ENCODE results near the gene TREML1.
"Not testable (repeated sequence)": the region's sequence is repeated elsewhere in the genome, so short reads cannot be mapped to it uniquely, and the experiment has no call there.

TREML1 gene, protein sequence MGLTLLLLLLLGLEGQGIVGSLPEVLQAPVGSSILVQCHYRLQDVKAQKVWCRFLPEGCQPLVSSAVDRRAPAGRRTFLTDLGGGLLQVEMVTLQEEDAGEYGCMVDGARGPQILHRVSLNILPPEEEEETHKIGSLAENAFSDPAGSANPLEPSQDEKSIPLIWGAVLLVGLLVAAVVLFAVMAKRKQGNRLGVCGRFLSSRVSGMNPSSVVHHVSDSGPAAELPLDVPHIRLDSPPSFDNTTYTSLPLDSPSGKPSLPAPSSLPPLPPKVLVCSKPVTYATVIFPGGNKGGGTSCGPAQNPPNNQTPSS

DNA sequence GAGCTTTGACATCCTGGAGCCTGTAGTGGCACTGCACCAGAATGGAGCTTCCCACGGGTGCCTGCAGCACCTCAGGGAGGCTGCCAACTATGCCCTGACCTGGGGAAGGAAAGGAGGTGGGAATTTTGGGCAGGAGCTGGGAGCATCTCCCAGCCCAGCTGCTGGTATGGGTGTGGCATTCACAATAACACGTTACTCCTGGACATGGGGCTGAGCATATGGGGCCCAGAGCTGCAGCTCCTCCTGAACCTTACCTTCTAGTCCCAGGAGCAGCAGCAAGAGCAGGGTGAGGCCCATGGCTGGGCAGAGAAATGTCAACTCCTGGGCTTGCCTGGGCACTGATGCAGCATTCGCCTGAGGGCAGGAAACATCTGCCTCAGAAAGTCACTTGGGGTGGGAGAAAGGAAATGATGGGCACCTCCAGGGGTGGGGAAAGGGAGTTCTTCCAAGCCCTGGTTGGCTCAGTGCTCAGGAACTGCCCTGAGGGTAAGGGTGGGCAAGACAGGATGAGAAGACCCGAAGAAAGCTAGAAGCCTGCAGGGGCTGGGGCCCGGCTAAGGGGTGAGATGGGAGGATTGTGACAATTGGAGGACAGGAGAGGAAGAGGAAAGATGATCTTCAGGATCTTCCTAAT, at the start of gene TREML1:
Gene TREML1 (minus strand): TSS at position 356 of the 634 bp plus-strand sequence. CDS start 59 bp downstream, at position 297.
- no peak for DNase-seq

DNA sequence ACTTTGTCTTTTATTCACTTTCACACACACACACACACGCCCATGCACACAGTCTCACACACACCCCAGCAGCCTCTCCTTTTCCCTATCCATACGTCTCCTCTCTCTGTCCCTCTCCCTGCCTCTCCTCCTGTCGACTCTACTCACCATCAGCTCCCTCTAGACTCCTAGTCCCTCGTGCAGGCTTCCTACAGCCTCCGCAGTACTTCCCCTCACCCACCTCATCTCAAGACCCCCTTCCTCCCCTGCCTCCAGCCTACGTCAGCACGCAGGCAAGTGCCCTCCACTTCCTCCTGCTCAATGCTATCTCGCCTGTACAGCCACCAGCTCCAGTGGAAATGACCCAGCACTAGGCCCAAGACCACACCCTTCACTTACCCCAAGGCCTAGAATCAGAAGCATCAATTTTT, 47.6 kb upstream of the TREML1 start:
- DNase-seq, result no peak

DNA sequence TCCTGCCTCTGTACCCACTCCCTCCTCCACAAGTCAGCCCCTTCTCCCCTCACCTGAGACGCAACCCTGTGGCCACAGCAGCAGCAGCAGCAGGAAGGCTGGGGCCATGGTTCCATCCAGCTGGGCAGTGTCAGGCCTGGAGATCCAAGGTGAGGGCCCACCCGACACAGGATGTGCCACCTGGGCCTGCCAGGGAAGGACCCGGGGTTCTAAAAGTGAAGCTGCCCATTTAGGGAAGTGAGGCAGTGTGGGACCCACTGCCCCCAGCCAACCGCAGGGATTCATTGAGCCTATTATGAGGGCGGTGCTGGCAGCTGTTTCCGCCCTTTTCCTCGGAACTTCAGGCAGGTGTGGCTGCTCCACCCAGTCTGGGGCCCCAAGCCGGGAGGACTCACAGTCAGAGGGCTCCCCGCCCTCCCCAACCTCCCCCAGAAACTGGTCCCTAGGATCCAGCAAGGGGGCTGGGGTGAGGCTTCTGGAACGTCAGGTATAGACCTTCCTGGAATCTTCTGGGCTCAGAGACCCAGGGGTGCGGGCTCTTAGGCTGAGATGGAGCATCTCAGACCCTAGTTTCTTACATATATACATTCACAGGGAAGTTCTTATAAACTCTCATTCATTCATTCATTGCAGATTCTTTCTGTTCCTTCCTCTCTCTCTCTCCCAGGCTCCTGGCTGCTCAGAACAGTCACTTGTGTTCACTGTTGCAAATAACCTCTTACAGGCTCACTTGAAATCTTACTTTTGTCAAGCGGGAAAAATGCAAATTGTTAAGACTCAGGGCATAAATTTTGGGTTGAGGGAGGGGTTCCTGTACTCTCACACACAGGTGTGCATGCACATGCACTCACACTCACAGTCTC, 47.0 kb upstream of the TREML1 start, which contains the start of gene TREML2:
Gene TREML2 (minus strand): TSS at position 249 of the 863 bp plus-strand sequence. CDS start 141 bp downstream, at position 108.
- no peak for DNase-seq

DNA sequence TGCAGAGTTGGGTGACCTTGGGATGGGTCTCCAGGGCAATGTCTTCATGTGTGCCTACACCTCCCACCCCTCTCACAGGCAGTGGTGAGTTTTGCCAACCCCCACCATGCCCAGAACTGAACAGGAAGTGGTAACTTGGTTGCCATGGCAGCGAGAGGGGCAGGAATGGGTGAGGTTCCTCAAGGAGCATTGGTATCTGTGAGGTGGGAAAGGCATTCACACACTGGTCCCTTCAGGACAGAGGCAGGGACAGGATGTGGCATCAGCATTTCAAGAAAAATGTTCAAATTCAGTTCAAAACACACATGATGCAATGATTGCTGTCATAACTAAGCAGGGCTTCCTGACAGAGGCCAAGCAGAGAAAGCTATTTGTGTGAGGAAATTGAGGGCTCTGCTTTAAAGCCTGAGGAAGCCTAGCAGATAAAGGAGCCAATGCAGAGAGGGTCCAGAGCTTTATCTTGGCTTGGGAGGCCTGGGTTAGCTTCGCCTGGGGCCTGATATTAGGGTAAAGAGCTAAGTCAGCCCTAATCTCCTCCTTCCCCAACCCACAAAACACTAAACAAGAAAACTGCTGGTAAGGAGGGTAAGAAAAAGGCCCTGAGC, 46.3 kb upstream of the TREML1 start:
- DNase-seq, result no peak

DNA sequence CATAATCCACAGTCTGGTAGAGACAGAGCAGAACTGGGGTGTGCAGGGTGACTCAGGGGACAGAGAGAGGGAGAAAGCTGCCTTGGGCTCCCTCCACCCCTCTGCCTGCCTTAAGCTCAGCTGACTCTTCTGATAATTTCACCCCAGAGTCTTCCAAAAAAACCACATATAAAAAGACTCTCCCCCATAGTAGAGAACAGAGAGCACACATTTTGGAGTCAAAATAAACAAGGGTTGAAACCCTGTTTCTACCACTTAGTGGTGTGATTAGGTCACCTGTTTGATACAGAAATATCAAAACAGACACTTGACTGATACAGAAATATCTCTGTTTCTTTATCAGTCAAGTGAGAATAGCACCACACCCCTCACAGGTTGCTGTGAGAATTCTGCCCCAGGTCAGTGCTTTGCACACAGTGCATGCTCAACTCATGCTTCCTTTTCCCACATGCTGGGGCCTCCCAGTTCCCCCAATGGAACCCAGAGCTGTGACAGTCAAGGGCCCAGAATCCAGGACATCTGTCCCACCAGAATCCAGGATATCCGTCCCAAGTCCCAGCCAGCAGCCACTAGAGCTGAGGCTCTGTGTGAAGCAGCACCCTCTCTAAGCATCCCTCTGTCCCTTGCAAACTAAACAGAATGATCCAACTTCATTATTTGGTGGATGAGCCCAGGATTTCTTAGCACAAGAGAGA, 45.6 kb upstream of the TREML1 start:
- DNase-seq, result no peak

DNA sequence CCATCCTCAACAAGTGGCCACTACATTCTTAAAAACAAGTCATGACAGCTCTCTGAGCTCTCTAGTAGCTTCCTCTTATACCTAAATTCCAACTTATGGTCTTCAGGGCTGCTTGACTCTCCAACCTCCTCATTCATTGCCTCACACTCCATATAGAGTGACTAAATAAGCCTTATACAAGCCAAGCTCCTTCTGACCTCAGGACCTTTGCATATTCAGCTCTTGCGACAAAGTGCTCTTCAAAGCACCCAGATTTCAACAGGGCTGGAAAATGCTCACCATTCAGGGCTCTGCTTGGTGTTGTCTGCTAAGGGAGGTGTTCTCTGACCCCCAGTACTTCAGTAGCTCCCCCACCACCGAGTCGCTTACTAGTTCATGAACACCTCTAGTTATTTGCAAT, 43.1 kb upstream of the TREML1 start:
- DNase-seq, result no peak

DNA sequence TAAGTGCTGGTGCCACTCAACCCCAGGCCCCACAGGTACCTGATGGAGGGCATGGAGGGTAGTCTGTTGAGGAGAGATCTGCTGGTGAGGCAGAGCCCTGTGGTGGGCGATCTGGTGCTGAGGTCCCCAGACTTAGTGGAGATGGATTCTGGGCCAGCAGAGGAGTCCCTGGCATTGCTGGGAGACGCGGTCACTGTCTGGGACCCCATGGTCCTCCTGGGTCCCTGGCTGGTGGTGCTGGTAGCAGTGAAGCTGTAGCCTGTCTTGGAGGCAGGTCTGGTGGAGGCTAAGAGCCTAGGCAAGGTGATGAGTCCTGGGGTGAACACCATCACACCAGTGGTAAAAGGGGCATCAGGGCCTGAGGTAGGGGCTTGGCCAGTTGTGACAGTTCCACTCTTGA, 40.2 kb upstream of the TREML1 start:
- no peak for DNase-seq

DNA sequence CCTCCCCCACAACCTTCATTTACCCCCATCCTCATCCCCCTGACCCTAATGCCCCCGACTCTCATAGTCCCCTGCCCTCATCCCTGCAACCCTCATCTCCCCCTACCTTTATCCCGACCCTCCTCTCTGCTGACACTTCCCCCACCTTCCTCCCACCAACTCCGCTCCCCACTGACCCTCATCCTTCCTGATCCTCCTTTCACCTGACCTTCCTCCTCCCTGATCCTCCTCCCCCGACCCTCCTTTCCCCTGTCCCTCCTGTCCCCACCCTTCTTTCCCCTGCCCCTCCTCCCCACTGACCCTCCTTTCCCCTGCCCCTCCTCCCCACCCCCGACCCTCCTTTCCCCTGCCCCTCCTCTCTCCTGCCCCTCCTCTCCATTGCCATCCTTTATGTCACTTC, 39.7 kb upstream of the TREML1 start:
- DNase-seq, result no peak

DNA sequence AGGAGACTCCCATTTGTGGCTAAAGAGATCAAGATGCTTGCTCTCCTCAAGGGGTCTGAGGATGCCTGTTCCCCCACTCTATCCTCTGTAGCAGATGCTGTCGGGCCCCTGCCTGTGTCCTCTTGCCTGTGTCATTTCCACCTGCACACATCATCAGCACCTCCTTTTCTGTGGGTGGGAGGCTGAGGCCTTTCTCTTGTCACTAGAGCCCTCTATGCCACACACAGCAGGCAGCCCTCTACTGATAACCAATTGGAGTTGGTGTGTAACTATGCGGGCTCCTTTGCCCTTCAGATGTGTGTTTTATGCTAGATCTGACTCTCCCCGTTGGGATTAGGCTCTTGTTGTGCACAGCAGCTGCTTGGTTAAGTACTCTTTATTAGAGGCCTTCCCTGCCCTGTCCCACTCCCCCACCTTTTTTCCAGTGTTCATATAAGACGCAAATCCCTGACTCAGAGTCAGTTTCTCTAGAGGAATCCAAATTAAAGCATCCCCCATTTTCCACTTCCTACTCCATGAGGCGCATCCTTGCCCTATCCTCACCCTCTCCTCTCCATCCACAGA, 39.1 kb upstream of the TREML1 start:
- no peak for DNase-seq

DNA sequence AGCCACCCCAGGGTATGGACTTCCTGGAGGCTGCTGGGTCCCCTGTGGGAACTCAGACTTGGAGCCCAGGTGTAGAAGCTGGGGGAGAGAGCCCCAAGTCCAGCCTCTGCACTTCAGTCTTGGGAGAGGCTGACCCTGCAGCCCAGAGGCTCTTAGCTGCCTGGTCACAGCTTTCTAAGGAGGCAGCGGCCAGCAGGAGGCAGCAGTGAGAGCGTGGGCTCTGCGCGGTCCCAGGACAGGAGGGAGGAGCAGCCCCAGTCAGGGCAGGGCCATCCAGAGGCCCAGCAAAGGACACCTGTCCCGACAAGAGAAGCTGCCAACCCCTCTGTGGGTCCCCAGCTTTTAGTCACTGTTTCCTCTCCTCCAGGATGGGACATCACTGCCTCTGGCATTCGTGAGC, 37.4 kb upstream of the TREML1 start:
- DNase-seq, result no peak

DNA sequence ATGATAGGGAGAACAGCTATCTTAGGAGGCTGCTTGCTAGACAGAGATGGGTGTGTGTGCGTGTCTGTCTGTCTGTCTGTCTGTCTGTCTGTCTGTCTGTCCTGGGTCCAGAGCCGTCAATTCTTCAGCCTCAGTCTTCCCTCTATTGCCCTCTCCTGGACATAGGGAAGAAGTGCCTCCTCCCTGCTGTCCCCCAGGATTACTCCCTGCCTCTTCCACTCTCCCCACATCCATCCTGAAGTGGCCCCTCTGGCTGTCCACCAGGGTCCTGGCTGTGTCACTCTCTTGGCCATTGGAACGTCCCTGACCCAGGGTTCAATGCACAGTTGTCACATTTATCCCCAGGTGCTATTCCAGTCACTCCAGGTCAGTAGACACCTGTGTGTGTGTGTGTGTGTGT, 36.6 kb upstream of the TREML1 start:
- DNase-seq, result no peak

DNA sequence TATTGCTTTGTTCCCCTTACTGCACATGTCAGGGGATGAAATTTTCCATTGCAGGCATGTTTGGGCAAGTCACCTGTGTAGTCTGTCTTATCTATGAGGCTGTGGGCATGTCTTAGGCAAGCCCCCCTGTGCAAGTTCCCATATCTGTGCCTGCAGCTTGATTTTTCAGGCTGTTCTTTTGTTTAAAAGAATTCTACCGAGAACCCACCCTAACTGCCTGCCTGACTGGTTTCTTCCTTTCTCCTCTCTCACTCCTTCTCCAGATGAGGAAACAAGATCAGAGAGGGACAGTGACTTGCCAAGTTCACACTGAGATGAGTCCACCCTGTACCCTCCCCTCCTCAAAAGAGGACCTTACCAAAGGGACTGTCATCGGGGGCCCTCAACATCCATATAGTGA, 35.8 kb upstream of the TREML1 start:
- no peak for DNase-seq

DNA sequence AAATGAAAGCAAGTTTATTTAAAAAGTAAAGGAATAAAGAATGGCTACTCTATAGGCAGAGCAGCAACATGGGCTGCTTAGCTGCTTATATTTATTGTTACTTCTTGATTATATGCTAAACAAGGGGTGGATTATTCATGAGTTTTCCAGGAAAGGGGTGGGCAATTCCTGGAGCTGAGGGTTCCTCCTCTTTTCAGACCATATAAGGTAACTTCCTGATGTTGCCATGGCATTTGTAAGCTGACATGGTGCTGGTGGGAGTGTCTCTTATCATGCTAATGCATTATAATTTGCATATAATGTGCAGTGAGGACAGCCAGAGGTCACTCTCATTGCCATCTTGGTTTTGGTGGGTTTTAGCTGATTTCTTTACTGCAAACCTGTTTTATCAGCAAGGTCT, 34.9 kb upstream of the TREML1 start:
- DNase-seq, result not testable (repeated sequence)

DNA sequence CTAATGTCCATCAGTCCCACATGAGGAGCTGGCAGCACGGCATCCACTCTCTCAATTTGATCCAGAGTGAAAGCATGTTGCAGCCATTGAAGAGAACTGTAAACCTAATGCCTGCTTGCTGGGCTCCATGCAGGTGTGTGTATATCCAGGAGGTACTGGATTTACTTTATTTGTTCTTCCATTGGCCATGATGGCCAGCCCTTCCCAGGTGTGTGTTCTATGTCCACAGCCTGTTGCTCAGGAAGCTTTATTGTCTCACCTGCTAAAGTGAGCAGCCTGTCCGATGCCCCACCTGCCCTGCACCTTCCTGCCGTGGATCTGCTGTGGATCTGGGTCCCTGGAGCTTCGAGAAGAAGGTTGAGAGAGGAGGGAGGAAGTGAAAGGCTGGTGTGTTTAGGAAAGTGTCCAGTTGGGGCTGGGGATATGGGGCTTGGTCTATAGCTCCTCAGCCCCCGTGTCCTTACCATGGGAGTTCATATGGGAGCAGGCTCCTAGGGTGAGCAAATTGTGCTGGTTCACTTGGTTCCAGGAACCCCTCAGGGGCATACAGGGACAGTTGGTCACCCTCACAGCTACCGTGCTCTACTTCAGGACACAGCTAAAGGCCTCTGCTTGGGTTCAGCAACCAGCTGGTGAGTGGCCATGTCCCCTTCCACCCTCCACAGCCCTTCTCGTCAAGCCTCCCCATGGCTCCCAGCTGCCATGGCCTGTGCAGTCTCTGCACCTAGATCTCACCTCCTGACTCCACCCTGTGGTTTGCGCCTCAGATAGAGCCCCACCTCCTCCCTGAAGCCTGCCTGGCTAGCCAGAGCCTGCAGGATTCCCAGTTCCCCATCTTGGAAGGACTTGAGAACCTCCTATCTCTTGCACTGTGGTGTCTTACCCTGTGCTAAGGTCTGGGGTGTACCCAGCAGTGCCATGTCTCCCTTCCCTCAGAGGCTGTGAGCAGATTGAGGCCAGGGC, 34.1 kb upstream of the TREML1 start:
- DNase-seq, result no peak

DNA sequence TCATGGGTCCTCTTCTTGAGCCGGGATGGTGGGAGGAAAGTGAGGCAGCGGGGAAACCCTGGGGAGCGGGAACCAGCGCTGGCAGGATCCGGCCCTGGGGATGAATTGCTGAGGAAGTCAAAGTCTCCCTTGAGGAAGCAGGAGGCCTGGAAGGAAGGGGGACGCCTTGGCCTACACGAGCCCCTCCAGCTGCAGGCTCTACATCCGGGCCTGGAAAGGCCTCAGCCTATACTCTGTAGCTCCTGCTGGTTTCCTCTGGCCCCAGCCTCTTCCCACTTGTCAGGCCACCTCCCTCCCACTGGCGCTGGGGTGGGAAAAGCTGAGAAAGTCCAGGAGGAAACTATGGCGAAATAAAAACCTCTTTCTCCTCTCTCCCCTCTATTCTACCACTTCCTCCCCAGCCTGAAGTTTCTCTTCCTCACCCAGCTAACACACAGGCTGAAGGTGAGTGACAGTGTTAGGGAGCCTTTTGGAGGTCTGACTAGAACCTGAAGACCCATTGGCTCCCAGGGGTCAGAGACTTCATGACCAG, 31.9 kb upstream of the TREML1 start:
- DNase-seq, result no peak

DNA sequence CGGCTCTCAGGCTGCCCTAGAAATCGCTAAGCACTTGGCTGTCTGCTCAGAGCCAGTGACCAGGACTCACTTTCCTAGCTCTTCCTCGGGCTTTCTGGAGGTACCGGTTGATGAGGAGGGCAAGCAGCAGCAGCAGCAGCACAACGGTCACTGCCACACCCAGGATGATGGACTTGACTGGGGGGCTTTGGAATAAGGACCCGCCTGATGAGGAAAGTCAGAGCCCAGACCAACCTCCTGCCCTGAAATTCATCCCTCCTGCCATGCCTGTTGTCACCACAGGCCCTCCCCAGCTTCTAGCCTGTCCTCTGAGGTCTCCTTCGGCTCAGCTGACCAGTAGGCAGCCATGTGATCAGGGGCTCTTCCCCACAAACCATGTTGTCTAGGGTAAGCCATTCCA, 30.6 kb upstream of the TREML1 start:
- no peak for DNase-seq

DNA sequence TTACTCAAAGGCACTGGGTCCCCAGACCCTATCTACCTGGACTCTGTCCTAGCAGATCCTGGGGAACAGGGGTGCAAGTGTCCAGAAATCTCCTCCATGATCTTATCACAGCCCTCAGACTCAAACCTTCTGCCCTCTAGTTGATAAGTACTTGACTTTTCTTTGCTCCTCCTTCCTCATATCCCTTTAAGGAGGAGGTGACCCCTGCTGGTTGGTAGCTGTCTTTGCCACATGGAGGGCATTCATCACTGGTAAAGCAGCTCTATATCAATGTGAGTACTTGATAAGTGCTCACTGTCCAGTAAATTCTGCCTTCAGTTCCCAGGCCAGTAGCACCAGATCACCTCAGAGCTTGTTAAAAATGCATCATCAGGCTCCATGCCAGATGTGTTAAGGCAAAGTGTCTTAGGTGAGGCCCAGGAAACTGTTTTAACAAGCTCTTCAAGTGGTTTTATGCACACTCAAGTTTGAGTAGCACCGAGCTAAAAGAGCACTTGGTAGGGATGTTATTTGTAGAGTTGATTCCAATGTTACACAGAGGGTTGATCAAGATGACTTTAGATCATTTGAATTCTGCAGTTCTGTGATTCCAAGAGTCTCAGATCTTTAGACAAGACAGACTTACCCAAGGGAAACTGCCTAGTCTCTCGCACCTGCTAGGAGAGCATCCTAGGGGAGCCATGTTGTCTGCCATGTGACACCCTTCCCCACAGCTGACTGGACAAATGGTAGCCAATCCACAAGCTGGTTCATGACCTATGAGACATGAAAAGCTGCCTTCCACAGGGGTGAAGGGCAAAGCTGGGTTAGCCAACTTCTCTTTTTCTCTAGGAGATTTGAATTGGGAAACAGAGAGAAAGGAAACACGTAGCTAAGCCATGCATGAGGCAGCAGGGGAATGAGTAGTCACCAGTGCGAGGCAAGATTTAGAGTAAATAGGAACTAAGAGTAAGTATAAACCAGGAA, 28.2 kb upstream of the TREML1 start:
- no peak for DNase-seq

DNA sequence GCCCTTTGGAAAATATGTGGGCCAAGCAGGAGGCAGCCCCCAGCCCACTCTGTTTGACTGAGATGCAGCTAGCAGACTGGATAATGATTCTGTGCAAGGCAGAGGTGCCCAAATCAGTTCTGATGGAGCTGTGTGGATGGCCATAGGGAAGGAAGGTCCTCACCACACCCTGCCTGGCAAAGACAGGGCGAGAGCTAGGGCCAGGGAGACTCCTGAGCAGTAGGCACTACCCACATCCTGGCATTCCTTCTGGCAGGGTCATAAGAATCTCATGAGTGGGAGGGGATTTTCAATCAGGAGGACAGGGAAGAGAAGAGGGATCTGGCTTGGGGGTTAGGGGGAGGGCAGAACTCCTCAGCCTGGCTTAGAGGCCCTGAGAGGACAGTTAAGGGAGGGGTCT, 27.4 kb upstream of the TREML1 start:
- DNase-seq, result no peak

DNA sequence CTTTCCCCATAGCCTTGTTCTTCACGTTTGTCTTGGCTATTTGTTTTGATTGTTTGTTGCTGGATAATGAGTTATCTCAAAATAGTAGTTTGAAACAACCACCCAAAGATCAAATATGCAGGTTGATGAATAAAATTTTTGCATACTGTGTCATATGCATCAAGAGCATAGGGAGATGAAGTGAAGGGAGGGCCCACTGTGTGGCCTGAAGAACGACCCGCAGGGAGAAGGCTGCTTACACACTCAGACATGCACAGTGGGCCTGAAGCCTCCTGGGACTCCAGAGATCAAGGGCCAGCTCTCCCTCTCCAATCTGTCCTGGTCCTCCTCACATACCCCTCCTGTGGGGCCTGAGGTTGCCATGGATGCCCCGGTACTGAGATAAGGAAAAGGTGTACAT, 25.0 kb upstream of the TREML1 start:
- DNase-seq, result no peak

Measured in hippocampal formation (tissue), 2 donors.